Suprapubic skin (tissue), 4 donors: Measurements from ENCODE around the gene IPMK.

Experiments used
- CTCF ChIP-seq, 2 donors: fragments of 200-600 bp in 1 of 2; fragments of 450-650 bp in 1 of 2; sonication (generic) in 1 of 2; IDR thresholded peaks; one replicate each; pipeline ENCODE4 v1.5.1; 2016 to 2019; ENCODE audit warnings: antibody characterized with exemption in 2 of 2, mild to moderate bottlenecking in 1 of 2, moderate library complexity in 1 of 2
- EP300 ChIP-seq: sonication (generic); formaldehyde crosslinking; IDR thresholded peaks from one replicate; pipeline ENCODE4 v1.6.1; 2017; ENCODE audit warnings: antibody characterized with exemption
- POLR2A ChIP-seq, 2 donors: fragments of 450-650 bp; IDR thresholded peaks; one replicate each; pipeline ENCODE4 v1.6.1; 2017; ENCODE audit warnings: antibody characterized with exemption in 2 of 2, mild to moderate bottlenecking in 2 of 2, moderate library complexity in 2 of 2
- POLR2AphosphoS5 ChIP-seq, 3 donors: sonication (generic); formaldehyde crosslinking; IDR thresholded peaks; one replicate each; pipeline ENCODE4 v1.6.1; 2017; ENCODE audit warnings: antibody characterized with exemption in 3 of 3

GRCh38 chr10:58266003-58266825, 1.5 kb downstream of the IPMK start:
- TF ChIP-seq CTCF (IDR thresholded peaks at IDR 0.05) (no peak), EP300 (no peak), POLR2A (IDR thresholded peaks at IDR 0.05) (no peak), POLR2AphosphoS5 (IDR thresholded peaks at IDR 0.05) (no peak)
